PC-9 (cell line): ENCODE data around the gene CAPN15.

Source experiments
- EZH2 ChIP-seq: fragments of 200-600 bp; sonication (generic); IDR thresholded peaks from 2 replicates; pipeline ENCODE4 v1.8.0; 2017; ENCODE audit warnings: antibody characterized with exemption, low read depth
- TF ChIP-seq, protein P1 (sequence below): fragments of 200-600 bp; sonication (generic); conservative IDR thresholded peaks from 2 replicates; pipeline ENCODE4 v1.6.1; 2017; ENCODE audit warnings: mixed run types, antibody characterized with exemption, mild to moderate bottlenecking, moderate library complexity

DNA sequence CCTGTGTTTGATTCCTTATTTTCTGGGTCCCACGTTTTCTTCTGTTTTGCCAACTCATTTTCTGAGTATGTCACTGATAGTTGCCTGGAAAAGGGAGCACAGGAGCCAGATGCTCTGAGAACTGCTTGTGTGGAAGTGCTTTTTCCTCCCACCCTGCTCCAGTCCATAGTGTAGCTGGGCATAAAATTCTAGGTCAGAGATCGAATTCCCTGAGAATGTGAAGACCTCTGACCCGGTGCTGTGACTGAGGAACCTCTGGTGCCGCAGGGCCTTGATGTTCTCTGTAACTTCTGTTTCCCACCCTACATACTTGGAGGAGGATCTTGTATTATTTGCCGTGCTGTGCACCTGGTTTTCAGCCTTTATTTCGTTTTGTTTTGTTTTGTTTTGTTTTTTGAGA is 19.5 kb upstream of the CAPN15 start:
- TF ChIP-seq, protein P1, sequence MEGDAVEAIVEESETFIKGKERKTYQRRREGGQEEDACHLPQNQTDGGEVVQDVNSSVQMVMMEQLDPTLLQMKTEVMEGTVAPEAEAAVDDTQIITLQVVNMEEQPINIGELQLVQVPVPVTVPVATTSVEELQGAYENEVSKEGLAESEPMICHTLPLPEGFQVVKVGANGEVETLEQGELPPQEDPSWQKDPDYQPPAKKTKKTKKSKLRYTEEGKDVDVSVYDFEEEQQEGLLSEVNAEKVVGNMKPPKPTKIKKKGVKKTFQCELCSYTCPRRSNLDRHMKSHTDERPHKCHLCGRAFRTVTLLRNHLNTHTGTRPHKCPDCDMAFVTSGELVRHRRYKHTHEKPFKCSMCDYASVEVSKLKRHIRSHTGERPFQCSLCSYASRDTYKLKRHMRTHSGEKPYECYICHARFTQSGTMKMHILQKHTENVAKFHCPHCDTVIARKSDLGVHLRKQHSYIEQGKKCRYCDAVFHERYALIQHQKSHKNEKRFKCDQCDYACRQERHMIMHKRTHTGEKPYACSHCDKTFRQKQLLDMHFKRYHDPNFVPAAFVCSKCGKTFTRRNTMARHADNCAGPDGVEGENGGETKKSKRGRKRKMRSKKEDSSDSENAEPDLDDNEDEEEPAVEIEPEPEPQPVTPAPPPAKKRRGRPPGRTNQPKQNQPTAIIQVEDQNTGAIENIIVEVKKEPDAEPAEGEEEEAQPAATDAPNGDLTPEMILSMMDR = no peak
- no peak for TF ChIP-seq EZH2
